Caco-2 (cell line): Measurements from ENCODE around the gene EDN1. TPM values are rescaled to one million over a fixed set of nuclear protein-coding genes. Genes with fewer than 3 reads are reported as not detected.

Experiments used
- BruUV-seq: library from RNA; stranded (reverse); fragments of 400-500 nt; replicated peaks from 2 replicates; lab custom pipeline; 2021; lab: Mats Ljungman, UMichigan
- CTCF ChIA-PET: fragments of 300-600 bp; sonication (Branson Sonifier 250); formaldehyde crosslinking; loops from one replicate; lab custom pipeline; 2022; ENCODE audit warnings: antibody characterized with exemption; lab: Charles Lee
- POLR2A ChIA-PET: fragments of 300-600 bp; sonication (Branson Sonifier 250); formaldehyde crosslinking; loops from one replicate; lab custom pipeline; 2022; ENCODE audit warnings: antibody characterized with exemption; lab: Charles Lee
- DNase-seq, 2 experiments: peaks; one replicate each; pipeline versions ENCODE4 v3.0.0 to v3.0.0-alpha.2; 2020 to 2022
- H3K27me3 ChIP-seq: replicated peaks from 2 replicates; pipeline ENCODE4 v1.6.0; 2011; ENCODE audit warnings: low read length; ENCODE audit not compliant: control insufficient read depth, insufficient read depth
- H3K36me3 ChIP-seq: 2 replicates; pipeline ENCODE4 v1.5.1; 2011; ENCODE audit warnings: low read length; ENCODE audit not compliant: control insufficient read depth, insufficient read depth
- H3K4me1 ChIP-seq: fragments of 250-450 bp; sonication (Bioruptor Pico); 2 replicates; pipeline ENCODE4 v1.5.1; 2020; ENCODE audit warnings: mild to moderate bottlenecking
- H3K4me3 ChIP-seq: 2 replicates; pipeline ENCODE4 v1.5.1; 2011; ENCODE audit warnings: low read depth, mild to moderate bottlenecking, control low read depth, low read length
- H3K9me3 ChIP-seq: fragments of 250-450 bp; sonication (Bioruptor Pico); 2 replicates; pipeline ENCODE4 v1.5.1; 2020; ENCODE audit warnings: mild to moderate bottlenecking, moderate library complexity
- H3K27ac Mint-ChIP-seq: one replicate; pipeline ENCODE4 v1.8.0; 2022; ENCODE audit warnings: mixed read lengths; ENCODE audit not compliant: unreplicated experiment
- H3K27me3 Mint-ChIP-seq: one replicate; pipeline ENCODE4 v1.8.0; 2022; ENCODE audit warnings: mixed read lengths; ENCODE audit not compliant: insufficient read depth, unreplicated experiment
- H3K36me3 Mint-ChIP-seq: one replicate; pipeline ENCODE4 v1.8.0; 2022; ENCODE audit warnings: mild to moderate bottlenecking, mixed read lengths; ENCODE audit not compliant: insufficient read depth, unreplicated experiment
- H3K4me1 Mint-ChIP-seq: one replicate; pipeline ENCODE4 v1.8.0; 2022; ENCODE audit warnings: low read depth, mixed read lengths; ENCODE audit not compliant: unreplicated experiment
- H3K4me3 Mint-ChIP-seq: one replicate; pipeline ENCODE4 v1.8.0; 2022; ENCODE audit warnings: mild to moderate bottlenecking, moderate library complexity, mixed read lengths; ENCODE audit not compliant: unreplicated experiment
- H3K9me3 Mint-ChIP-seq: one replicate; pipeline ENCODE4 v1.8.0; 2022; ENCODE audit warnings: mixed read lengths; ENCODE audit not compliant: unreplicated experiment
- CTCF ChIP-seq, 2 experiments: fragments of 200-600 bp in 1 of 2; IDR thresholded peaks; 1 replicate in 1 of 2; 2 replicates in 1 of 2; pipeline versions ENCODE4 v1.5.1 to v1.8.0; 2011 to 2022; ENCODE audit warnings: antibody characterized with exemption in 1 of 2, control low read depth in 1 of 2, inconsistent platforms in 1 of 2, low read depth in 1 of 2, low read length in 1 of 2, mild to moderate bottlenecking in 1 of 2, moderate library complexity in 1 of 2; ENCODE audit not compliant: insufficient read depth in 1 of 2, severe bottlenecking in 1 of 2, unreplicated experiment in 1 of 2
- intact Hi-C: fragments of 100-400 bp; cut with micrococcal nuclease; formaldehyde crosslinking; loops from one replicate; pipeline ENCODE4 v1.10.0; 2022; ENCODE audit not compliant: unreplicated experiment
- total RNA-seq: library from RNA; stranded (reverse); gene quantifications from 2 replicates; pipeline ENCODE4 v1.2.3, GENCODE V29; 2022

The EDN1 gene
- total RNA-seq, 1 experiment from 2014 or later, result 14.0 TPM

- intact Hi-C loops, result loop anchor here (5.0 kb wide), 1 partner anchor 42 kb away; no protein-coding TSS in a partner anchor
- Histone ChIP-seq H3K27me3 (no peaks in the 10 kb centered on the region), H3K9me3 (no peaks in the 10 kb centered on the region), H3K36me3 (no peaks in the 10 kb centered on the region), H3K4me1 (peaks cover 28% of the 10 kb centered on the region), H3K4me3 (no peak overlapping the region)
- Mint-ChIP-seq H3K4me3 (no peak overlapping the region), H3K9me3 (no peaks in the 10 kb centered on the region), H3K27me3 (no peaks in the 10 kb centered on the region), H3K36me3 (no peaks in the 10 kb centered on the region), H3K27ac (no peak overlapping the region), H3K4me1 (no peaks in the 10 kb centered on the region)
- TF ChIP-seq CTCF (IDR thresholded peaks at IDR 0.05; ENCODE audit: insufficient read depth in 1 of 2, low read depth in 1 of 2, low read length in 1 of 2, severe bottlenecking in 1 of 2, unreplicated experiment in 1 of 2), result no peak
- no TSS peak for BruUV-seq
- ChIA-PET CTCF (no interaction called here), POLR2A (no interaction called here)
- no peak for DNase-seq
Measured at GRCh38 chr6:12245360-12245759, 44.8 kb upstream of the EDN1 start.

GRCh38 chr6:12245763-12246718, 44.1 kb upstream of the EDN1 start:
- Mint-ChIP-seq H3K36me3 (no peaks in the 10 kb centered on the region), H3K4me3 (no peak overlapping the region), H3K4me1 (no peaks in the 10 kb centered on the region), H3K27ac (no peak overlapping the region), H3K9me3 (no peaks in the 10 kb centered on the region), H3K27me3 (no peaks in the 10 kb centered on the region)
- no peaks in the 10 kb centered on the region for H3K27me3 ChIP-seq
- ChIA-PET POLR2A (no interaction called here), CTCF (no interaction called here)
- intact Hi-C loops, result loop anchor here (5.0 kb wide), 1 partner anchor 41 kb away; no protein-coding TSS in a partner anchor
- no peak overlapping the region for H3K4me3 ChIP-seq
- no peak for DNase-seq
- peaks cover 28% of the 10 kb centered on the region for H3K4me1 ChIP-seq
- H3K36me3 ChIP-seq, result no peaks in the 10 kb centered on the region
- no peak for TF ChIP-seq CTCF (IDR thresholded peaks at IDR 0.05; ENCODE audit: insufficient read depth in 1 of 2, low read depth in 1 of 2, low read length in 1 of 2, severe bottlenecking in 1 of 2, unreplicated experiment in 1 of 2)
- no TSS peak for BruUV-seq
- no peaks in the 10 kb centered on the region for H3K9me3 ChIP-seq

- H3K27ac Mint-ChIP-seq, result no peak overlapping the region
- peaks cover 21% of the 10 kb centered on the region for H3K4me1 ChIP-seq
- no TSS peak for BruUV-seq
- no peaks in the 10 kb centered on the region for H3K36me3 Mint-ChIP-seq
- H3K36me3 ChIP-seq, result no peaks in the 10 kb centered on the region
- H3K9me3 Mint-ChIP-seq, result no peaks in the 10 kb centered on the region
- no peak overlapping the region for H3K4me3 Mint-ChIP-seq
- no peak for DNase-seq
- H3K4me1 Mint-ChIP-seq, result no peaks in the 10 kb centered on the region
- no peaks in the 10 kb centered on the region for H3K27me3 Mint-ChIP-seq
- no peaks in the 10 kb centered on the region for H3K9me3 ChIP-seq
- H3K27me3 ChIP-seq, result no peaks in the 10 kb centered on the region
- intact Hi-C loops, result loop anchor here (5.0 kb wide), 1 partner anchor 40 kb away; no protein-coding TSS in a partner anchor
- CTCF ChIA-PET, result no interaction called here
- TF ChIP-seq CTCF (IDR thresholded peaks at IDR 0.05; ENCODE audit: insufficient read depth in 1 of 2, low read depth in 1 of 2, low read length in 1 of 2, severe bottlenecking in 1 of 2, unreplicated experiment in 1 of 2), result no peak
- POLR2A ChIA-PET, result no interaction called here
- H3K4me3 ChIP-seq, result no peak overlapping the region
Measured at GRCh38 chr6:12246900-12247299, 43.3 kb upstream of the EDN1 start.
